DOHH2 (cell line): ENCODE results near the gene PRR23E.

Experiments used
- H3F3A ChIP-seq: fragments of 200-600 bp; sonication (generic), shearing (Covaris generic); 2 replicates; pipeline ENCODE4 v1.6.0; 2016; ENCODE audit warnings: antibody characterized with exemption, mild to moderate bottlenecking; ENCODE audit not compliant: control insufficient read depth, insufficient read depth
- H3K27ac ChIP-seq: fragments of 200-600 bp; sonication (generic); 2 replicates; pipeline ENCODE4 v1.5.1; 2014; ENCODE audit warnings: low read depth, mild to moderate bottlenecking, low read length, moderate library complexity
- H3K27me3 ChIP-seq: fragments of 200-600 bp; sonication (generic); 2 replicates; pipeline ENCODE4 v1.6.1; 2014; ENCODE audit warnings: mild to moderate bottlenecking, low read length, mixed read lengths; ENCODE audit not compliant: control insufficient read depth
- H3K36me3 ChIP-seq: fragments of 200-600 bp; sonication (generic); 2 replicates; pipeline ENCODE4 v1.6.1; 2014; ENCODE audit warnings: mild to moderate bottlenecking, low read length, moderate library complexity, mixed read lengths; ENCODE audit not compliant: control insufficient read depth
- H3K4me1 ChIP-seq: fragments of 200-600 bp; sonication (generic); 2 replicates; pipeline ENCODE4 v1.6.1; 2014; ENCODE audit warnings: mild to moderate bottlenecking, low read length, mixed read lengths; ENCODE audit not compliant: control insufficient read depth
- H3K4me2 ChIP-seq: fragments of 200-600 bp; sonication (generic); 2 replicates; pipeline ENCODE4 v1.6.0; 2014; ENCODE audit warnings: mild to moderate bottlenecking, low read length, moderate library complexity
- H3K4me3 ChIP-seq: fragments of 200-600 bp; sonication (generic); 2 replicates; pipeline ENCODE4 v1.5.1; 2014; ENCODE audit warnings: mild to moderate bottlenecking, low read length, mixed read lengths
- H3K79me2 ChIP-seq: fragments of 200-600 bp; sonication (generic); 2 replicates; pipeline ENCODE4 v1.6.1; 2014; ENCODE audit warnings: mild to moderate bottlenecking, low read length, mixed read lengths; ENCODE audit not compliant: control insufficient read depth
- H3K9me2 ChIP-seq: fragments of 200-600 bp; sonication (generic); replicated peaks from 2 replicates; pipeline ENCODE4 v1.6.1; 2014; ENCODE audit warnings: mild to moderate bottlenecking, low read length, mixed read lengths; ENCODE audit not compliant: control insufficient read depth
- H3K9me3 ChIP-seq: fragments of 200-600 bp; sonication (generic); 2 replicates; pipeline ENCODE4 v1.6.1; 2014; ENCODE audit warnings: antibody characterized with exemption, low read length, mixed read lengths; ENCODE audit not compliant: control insufficient read depth, insufficient read depth
- H4K20me1 ChIP-seq: fragments of 200-600 bp; sonication (generic); 2 replicates; pipeline ENCODE4 v1.6.0; 2014; ENCODE audit warnings: low read depth, mild to moderate bottlenecking, antibody characterized with exemption, low read length, moderate library complexity; ENCODE audit not compliant: control insufficient read depth, insufficient read depth
- CTCF ChIP-seq: fragments of 200-600 bp; sonication (generic); IDR thresholded peaks from one replicate; pipeline ENCODE4 v1.5.1; 2014; ENCODE audit warnings: antibody characterized with exemption, mild to moderate bottlenecking, low read depth, low read length; ENCODE audit not compliant: poor library complexity, severe bottlenecking
- EZH2phosphoT487 ChIP-seq: fragments of 200-600 bp; sonication (generic); IDR thresholded peaks from 2 replicates; pipeline ENCODE4 v1.6.1; 2017; ENCODE audit warnings: borderline replicate concordance, mild to moderate bottlenecking, antibody characterized with exemption, low read length, moderate library complexity, mixed read lengths

PRR23E gene

GRCh38 chr3:127185962-127186674 lies 6.8 kb upstream of the PRR23E start:
- Histone ChIP-seq H3F3A (no peaks in the 10 kb centered on the region), H3K4me3 (no peak overlapping the region), H3K4me1 (no peaks in the 10 kb centered on the region), H3K27me3 (no peaks in the 10 kb centered on the region), H3K36me3 (no peaks in the 10 kb centered on the region), H3K4me2 (no peak overlapping the region), H3K9me2 (no peaks in the 10 kb centered on the region), H3K27ac (no peak overlapping the region), H3K79me2 (no peaks in the 10 kb centered on the region), H3K9me3 (no peaks in the 10 kb centered on the region), H4K20me1 (no peaks in the 10 kb centered on the region)
- TF ChIP-seq EZH2phosphoT487 (no peak), CTCF (no peak)

GRCh38 chr3:127187316-127187715 lies 5.6 kb upstream of the PRR23E start:
- Histone ChIP-seq H3K79me2 (no peaks in the 10 kb centered on the region), H3K9me2 (no peaks in the 10 kb centered on the region), H3K4me1 (no peaks in the 10 kb centered on the region), H3K9me3 (no peaks in the 10 kb centered on the region; the same call in 1 of the 2 replicates), H4K20me1 (no peaks in the 10 kb centered on the region), H3K27me3 (no peaks in the 10 kb centered on the region), H3K4me2 (no peak overlapping the region), H3K27ac (no peak overlapping the region), H3K4me3 (no peak overlapping the region), H3F3A (no peaks in the 10 kb centered on the region), H3K36me3 (no peaks in the 10 kb centered on the region)
- TF ChIP-seq CTCF = no peak
- TF ChIP-seq EZH2phosphoT487 = no peak

- no peaks in the 10 kb centered on the region for H4K20me1 ChIP-seq
- no peak for TF ChIP-seq EZH2phosphoT487
- no peak for TF ChIP-seq CTCF
- H3F3A ChIP-seq = no peaks in the 10 kb centered on the region
- no peak overlapping the region for H3K4me2 ChIP-seq
- no peaks in the 10 kb centered on the region for H3K4me1 ChIP-seq
- H3K79me2 ChIP-seq = no peaks in the 10 kb centered on the region
- H3K36me3 ChIP-seq = no peaks in the 10 kb centered on the region
- no peaks in the 10 kb centered on the region for H3K27me3 ChIP-seq
- H3K9me2 ChIP-seq = no peaks in the 10 kb centered on the region
- no peak overlapping the region for H3K27ac ChIP-seq
- H3K9me3 ChIP-seq = no peaks in the 10 kb centered on the region; the same call in 1 of the 2 replicates
- no peak overlapping the region for H3K4me3 ChIP-seq
Observed at GRCh38 chr3:127193341-127193740, 410 bp downstream of the PRR23E start.
